ENCODE measurements around the gene ELMO3. TPM values are rescaled to one million over a fixed set of nuclear protein-coding genes. Genes with fewer than 3 reads are reported as not detected.

The ELMO3 gene
- polyA plus RNA-seq, 12 donors = 0.49 to 4.7 (median 1.0) TPM; not detected in 2

Other genes starting within 250 kb of the ELMO3 start
- under 1 TPM in 10 of 12 donors, not detected in 2; 0.20 to 0.60 (median 0.39) TPM for gene CES3, start 237.9 kb upstream of the ELMO3 start, polyA plus RNA-seq (ENCODE audit: insufficient read length in 12 of 12)
- gene CES4A, start 210.5 kb upstream of the ELMO3 start, polyA plus RNA-seq (ENCODE audit: insufficient read length in 12 of 12) = 10 to 100 TPM in 1 of 12 donors, 1 to 10 TPM in 9, not detected in 2; 1.5 to 14.7 (median 2.5) TPM
- gene CBFB, start 170.0 kb upstream of the ELMO3 start, polyA plus RNA-seq (ENCODE audit: insufficient read length in 12 of 12) = 10 to 100 TPM in 11 of 12 donors, not detected in 1; 35.5 to 56.0 (median 42.3) TPM
- gene PHAF1, start 89.2 kb upstream of the ELMO3 start, polyA plus RNA-seq (ENCODE audit: insufficient read length in 12 of 12) = 10 to 100 TPM in 11 of 12 donors, not detected in 1; 16.2 to 23.9 (median 19.7) TPM
- gene B3GNT9, start 48.1 kb upstream of the ELMO3 start, polyA plus RNA-seq (ENCODE audit: insufficient read length in 12 of 12) = 10 to 100 TPM in 5 of 12 donors, 1 to 10 TPM in 6, not detected in 1; 7.1 to 17.2 (median 9.7) TPM
- 1 to 10 TPM in 10 of 12 donors, not detected in 2; 2.0 to 5.8 (median 3.2) TPM for gene TRADD, start 39.2 kb upstream of the ELMO3 start, polyA plus RNA-seq (ENCODE audit: insufficient read length in 12 of 12)
- 1 to 10 TPM in 9 of 12 donors, under 1 TPM in 1, not detected in 2; 0.74 to 3.7 (median 2.1) TPM for gene FBXL8, start 39.2 kb upstream of the ELMO3 start, polyA plus RNA-seq (ENCODE audit: insufficient read length in 12 of 12)
- 10 to 100 TPM in 2 of 12 donors, 1 to 10 TPM in 9, not detected in 1; 1.4 to 15.2 (median 4.2) TPM for gene HSF4, start 34.4 kb upstream of the ELMO3 start, polyA plus RNA-seq (ENCODE audit: insufficient read length in 12 of 12)
- 10 to 100 TPM in 11 of 12 donors, not detected in 1; 16.3 to 42.3 (median 34.2) TPM for gene NOL3, start 28.6 kb upstream of the ELMO3 start, polyA plus RNA-seq (ENCODE audit: insufficient read length in 12 of 12)
- gene MATCAP1, start 15.2 kb upstream of the ELMO3 start, polyA plus RNA-seq (ENCODE audit: insufficient read length in 12 of 12) = 10 to 100 TPM in 11 of 12 donors, not detected in 1; 12.3 to 43.5 (median 16.9) TPM
- 10 to 100 TPM in 3 of 12 donors, 1 to 10 TPM in 8, not detected in 1; 5.7 to 13.6 (median 8.1) TPM for gene EXOC3L1, start 9.0 kb upstream of the ELMO3 start, polyA plus RNA-seq (ENCODE audit: insufficient read length in 12 of 12)
- 10 to 100 TPM in 11 of 12 donors, not detected in 1; 29.4 to 85.1 (median 41.0) TPM for gene E2F4, start 7.0 kb upstream of the ELMO3 start, polyA plus RNA-seq (ENCODE audit: insufficient read length in 12 of 12)
- 10 to 100 TPM in 11 of 12 donors, not detected in 1; 15.1 to 23.7 (median 18.1) TPM for gene TMEM208, start 28.0 kb downstream of the ELMO3 start, polyA plus RNA-seq (ENCODE audit: insufficient read length in 12 of 12)
- 10 to 100 TPM in 11 of 12 donors, not detected in 1; 16.3 to 32.4 (median 20.6) TPM for gene FHOD1, start 48.4 kb downstream of the ELMO3 start, polyA plus RNA-seq (ENCODE audit: insufficient read length in 12 of 12)
- 1 to 10 TPM in 5 of 12 donors, under 1 TPM in 5, not detected in 2; 0.54 to 1.9 (median 1.1) TPM for gene SLC9A5, start 49.8 kb downstream of the ELMO3 start, polyA plus RNA-seq (ENCODE audit: insufficient read length in 12 of 12)
- 10 to 100 TPM in 4 of 12 donors, 1 to 10 TPM in 7, not detected in 1; 5.0 to 14.6 (median 9.7) TPM for gene PLEKHG4, start 80.4 kb downstream of the ELMO3 start, polyA plus RNA-seq (ENCODE audit: insufficient read length in 12 of 12)
- under 1 TPM in 9 of 12 donors, not detected in 3; 0.09 to 0.95 (median 0.33) TPM for gene KCTD19, start 127.6 kb downstream of the ELMO3 start, polyA plus RNA-seq (ENCODE audit: insufficient read length in 12 of 12)
- gene LRRC36, start 127.7 kb downstream of the ELMO3 start, polyA plus RNA-seq (ENCODE audit: insufficient read length in 12 of 12) = 1 to 10 TPM in 1 of 12 donors, under 1 TPM in 9, not detected in 2; 0.24 to 1.1 (median 0.47) TPM
- 100 to 1,000 TPM in 11 of 12 donors, not detected in 1; 232 to 581 (median 412) TPM for gene TPPP3, start 194.4 kb downstream of the ELMO3 start, polyA plus RNA-seq (ENCODE audit: insufficient read length in 12 of 12)
- 10 to 100 TPM in 11 of 12 donors, not detected in 1; 11.7 to 26.8 (median 17.0) TPM for gene ZDHHC1, start 217.3 kb downstream of the ELMO3 start, polyA plus RNA-seq (ENCODE audit: insufficient read length in 12 of 12)
- gene HSD11B2, start 232.0 kb downstream of the ELMO3 start, polyA plus RNA-seq (ENCODE audit: insufficient read length in 12 of 12) = 10 to 100 TPM in 2 of 12 donors, 1 to 10 TPM in 9, not detected in 1; 5.1 to 11.8 (median 8.1) TPM